WI38 (cell line): ENCODE data around the gene EVPLL.
"Not testable (repeated sequence)": the region's sequence is repeated elsewhere in the genome, so short reads cannot be mapped to it uniquely, and the experiment has no call there.

Experiments used
- H3K4me3 ChIP-seq: 2 replicates; pipeline ENCODE4 v1.5.1; 2011; ENCODE audit warnings: low read depth, mild to moderate bottlenecking, control low read depth, low read length
- TF ChIP-seq, protein P1 (sequence below): IDR thresholded peaks from 2 replicates; pipeline ENCODE4 v1.5.1; 2012; ENCODE audit warnings: low read depth, mild to moderate bottlenecking, control low read depth, low read length

EVPLL gene

DNA sequence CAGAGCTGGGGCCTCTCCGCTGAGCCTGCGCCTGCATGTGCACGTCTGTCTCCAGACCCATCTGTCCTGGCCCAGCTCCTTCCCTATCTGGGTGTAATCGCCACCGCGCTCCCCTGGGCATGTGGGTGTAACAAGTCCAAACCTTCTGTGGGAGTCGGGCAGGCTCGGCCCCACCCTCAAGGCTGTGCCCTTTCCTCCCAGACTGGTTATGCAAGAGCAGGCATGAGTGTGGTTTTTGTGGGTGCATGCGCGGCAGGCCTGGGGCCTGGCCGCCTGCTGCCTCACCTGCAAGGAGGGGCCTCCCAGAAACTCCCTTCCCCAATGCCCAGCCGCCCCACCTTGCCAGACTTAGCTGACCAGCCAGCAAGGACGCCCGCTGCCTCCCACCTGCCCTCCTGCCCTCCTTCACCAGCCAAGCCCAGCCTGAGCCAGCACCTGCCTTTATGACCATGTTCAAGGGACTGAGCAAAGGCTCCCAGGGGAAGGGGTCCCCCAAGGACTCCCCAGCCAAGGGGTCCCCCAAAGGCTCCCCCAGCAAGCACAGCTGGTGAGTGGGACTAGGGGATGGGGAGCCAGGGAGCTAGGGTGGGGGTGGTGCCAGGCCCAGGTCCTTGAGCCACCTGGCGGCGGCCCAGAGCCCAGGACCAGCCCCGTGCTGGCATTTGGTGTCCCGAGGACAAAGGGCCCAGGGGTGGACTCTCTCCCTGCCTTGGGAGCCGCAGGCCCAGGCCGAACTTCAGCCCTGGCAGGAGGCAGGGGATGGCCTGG lies at the start of gene EVPLL:
Gene EVPLL, plus strand, starts transcription at position 342 of the 768 bp plus-strand sequence. CDS start 3,160 bp downstream, outside the sequence.
- H3K4me3 ChIP-seq, result no peak within 1 kb of the TSS
- TF ChIP-seq, protein P1, sequence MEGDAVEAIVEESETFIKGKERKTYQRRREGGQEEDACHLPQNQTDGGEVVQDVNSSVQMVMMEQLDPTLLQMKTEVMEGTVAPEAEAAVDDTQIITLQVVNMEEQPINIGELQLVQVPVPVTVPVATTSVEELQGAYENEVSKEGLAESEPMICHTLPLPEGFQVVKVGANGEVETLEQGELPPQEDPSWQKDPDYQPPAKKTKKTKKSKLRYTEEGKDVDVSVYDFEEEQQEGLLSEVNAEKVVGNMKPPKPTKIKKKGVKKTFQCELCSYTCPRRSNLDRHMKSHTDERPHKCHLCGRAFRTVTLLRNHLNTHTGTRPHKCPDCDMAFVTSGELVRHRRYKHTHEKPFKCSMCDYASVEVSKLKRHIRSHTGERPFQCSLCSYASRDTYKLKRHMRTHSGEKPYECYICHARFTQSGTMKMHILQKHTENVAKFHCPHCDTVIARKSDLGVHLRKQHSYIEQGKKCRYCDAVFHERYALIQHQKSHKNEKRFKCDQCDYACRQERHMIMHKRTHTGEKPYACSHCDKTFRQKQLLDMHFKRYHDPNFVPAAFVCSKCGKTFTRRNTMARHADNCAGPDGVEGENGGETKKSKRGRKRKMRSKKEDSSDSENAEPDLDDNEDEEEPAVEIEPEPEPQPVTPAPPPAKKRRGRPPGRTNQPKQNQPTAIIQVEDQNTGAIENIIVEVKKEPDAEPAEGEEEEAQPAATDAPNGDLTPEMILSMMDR, result no peak

GRCh38 chr17:18328643-18329204 lies 48.9 kb upstream of the EVPLL start:
- TF ChIP-seq, protein P1, result no peak

GRCh38 chr17:18331879-18332278 lies 45.7 kb upstream of the EVPLL start:
- TF ChIP-seq, protein P1, result no peak
- no peak overlapping the region for H3K4me3 ChIP-seq

More at GRCh38 chr17:18328643-18329204, 48.9 kb upstream of the EVPLL start:
- H3K4me3 ChIP-seq, result no peak overlapping the region

DNA sequence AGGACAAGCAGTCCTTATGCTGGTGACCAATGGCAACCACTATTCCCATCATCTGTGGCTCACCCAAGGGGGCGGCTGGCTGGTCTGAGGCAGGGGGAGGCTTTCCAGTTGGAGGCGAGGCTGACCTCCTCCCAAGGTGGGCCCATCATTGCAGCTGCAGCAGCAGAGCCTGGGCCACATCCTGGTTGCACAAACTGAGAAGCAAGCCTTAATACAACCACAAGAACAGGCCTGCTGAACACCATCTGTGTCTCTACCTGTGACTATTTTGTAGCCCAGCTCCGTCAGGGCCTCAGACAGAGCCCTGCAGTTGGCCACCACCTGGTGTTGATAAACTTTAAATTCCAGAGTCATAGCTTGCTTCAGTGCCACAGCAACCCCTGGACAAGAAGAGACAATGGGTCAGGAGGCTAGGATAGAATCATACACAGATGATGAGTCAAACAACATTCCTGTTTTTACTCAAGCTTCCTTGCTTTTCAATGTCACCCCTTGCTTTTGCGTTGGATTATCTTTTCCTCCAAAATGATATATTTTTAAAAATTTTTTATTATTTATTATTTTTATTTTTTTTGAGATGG lies 44.6 kb upstream of the EVPLL start:
- TF ChIP-seq, protein P1, result no peak
- H3K4me3 ChIP-seq, result no peak overlapping the region

- not testable (repeated sequence) for H3K4me3 ChIP-seq
These were observed 39.4 kb upstream of the EVPLL start for GRCh38 chr17:18338158-18338557.

GRCh38 chr17:18339933-18340332 lies 37.6 kb upstream of the EVPLL start:
- H3K4me3 ChIP-seq, result no peak overlapping the region
- TF ChIP-seq, protein P1, result no peak

- TF ChIP-seq, protein P1, result no peak
- no peak overlapping the region for H3K4me3 ChIP-seq
These were observed 33.6 kb upstream of the EVPLL start for GRCh38 chr17:18344021-18344420.
